Loucy (cell line): Measurements from ENCODE around the gene RGPD8.

Experiments used
- CTCF ChIP-seq: fragments of 200-600 bp; sonication (generic); conservative IDR thresholded peaks from 2 replicates; pipeline ENCODE4 v1.5.1; 2014; ENCODE audit warnings: mild to moderate bottlenecking, antibody characterized with exemption, low read length
- EZH2phosphoT487 ChIP-seq: fragments of 200-600 bp; IDR thresholded peaks from 2 replicates; pipeline ENCODE4 v1.6.1; 2018; ENCODE audit warnings: antibody characterized with exemption, mild to moderate bottlenecking, moderate library complexity, borderline replicate concordance

DNA sequence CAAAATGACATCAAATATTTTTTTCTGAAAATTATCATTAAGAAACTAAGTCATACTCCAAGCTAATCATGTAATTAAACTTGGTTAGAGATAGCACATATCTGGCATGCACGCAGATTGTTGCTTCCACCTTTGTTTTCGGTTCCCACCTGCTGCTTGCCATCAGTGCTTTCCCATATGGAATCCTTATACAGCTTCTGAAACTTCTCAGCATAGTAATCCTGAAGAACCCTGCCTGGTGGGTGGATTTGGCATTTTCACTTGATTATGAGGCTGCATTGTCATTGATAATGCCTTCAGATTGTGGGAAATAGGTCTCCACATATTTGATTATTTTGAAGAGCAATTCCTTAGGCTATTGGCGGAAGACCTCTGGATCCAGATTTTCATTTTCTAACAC is 110.5 kb downstream of the RGPD8 start:
- TF ChIP-seq CTCF (no peak), EZH2phosphoT487 (no peak)
